ENCODE data around the gene IL26.

The IL26 gene

GRCh38 chr12:68225576-68226476 lies at the start of gene IL26:
Gene IL26, minus strand, starts transcription at chr12:68225810. Its CDS starts 54 bp downstream, at chr12:68225756.
- no peak for DNase-seq (ENCODE audit: low read depth in 2 of 2)

- no peak for DNase-seq (ENCODE audit: low read depth in 2 of 2)
Measured at GRCh38 chr12:68272732-68273131, 47.1 kb upstream of the IL26 start.

GRCh38 chr12:68271346-68271745 lies 45.7 kb upstream of the IL26 start:
- DNase-seq (ENCODE audit: low read depth in 2 of 2), result no peak

GRCh38 chr12:68270358-68270757 lies 44.7 kb upstream of the IL26 start:
- DNase-seq (ENCODE audit: low read depth in 2 of 2), result no peak

GRCh38 chr12:68269779-68270178 lies 44.2 kb upstream of the IL26 start:
- DNase-seq (ENCODE audit: low read depth in 2 of 2), result no peak

- no peak for DNase-seq (ENCODE audit: low read depth in 2 of 2)
Measured at GRCh38 chr12:68268967-68269366, 43.4 kb upstream of the IL26 start.

GRCh38 chr12:68267892-68268396 lies 42.3 kb upstream of the IL26 start:
- no peak for DNase-seq (ENCODE audit: low read depth in 2 of 2)

GRCh38 chr12:68264857-68265256 lies 39.2 kb upstream of the IL26 start:
- no peak for DNase-seq (ENCODE audit: low read depth in 2 of 2)

GRCh38 chr12:68264158-68264855 lies 38.7 kb upstream of the IL26 start:
- no peak for DNase-seq (ENCODE audit: low read depth in 2 of 2)

GRCh38 chr12:68263366-68263765 lies 37.8 kb upstream of the IL26 start:
- no peak for DNase-seq (ENCODE audit: low read depth in 2 of 2)

GRCh38 chr12:68261896-68262295 lies 36.3 kb upstream of the IL26 start:
- no peak for DNase-seq (ENCODE audit: low read depth in 2 of 2)

GRCh38 chr12:68260153-68260552 lies 34.5 kb upstream of the IL26 start:
- DNase-seq (ENCODE audit: low read depth in 2 of 2), result no peak

GRCh38 chr12:68259318-68259940 lies 33.8 kb upstream of the IL26 start:
- no peak for DNase-seq (ENCODE audit: low read depth in 2 of 2)

GRCh38 chr12:68253504-68253903 lies 27.9 kb upstream of the IL26 start, which contains the start of gene IL22:
Gene IL22, minus strand, starts transcription at chr12:68253604. Its CDS starts 156 bp downstream, at chr12:68253448.
- DNase-seq (ENCODE audit: low read depth in 2 of 2), result no peak

- DNase-seq (ENCODE audit: low read depth in 2 of 2), result no peak
Measured at GRCh38 chr12:68252077-68252476, 26.5 kb upstream of the IL26 start.

- DNase-seq (ENCODE audit: low read depth in 2 of 2), result no peak
Measured at GRCh38 chr12:68250454-68250853, 24.8 kb upstream of the IL26 start.

- no peak for DNase-seq (ENCODE audit: low read depth in 2 of 2)
Measured at GRCh38 chr12:68247785-68248184, 22.2 kb upstream of the IL26 start.

- DNase-seq (ENCODE audit: low read depth in 2 of 2), result no peak
Measured at GRCh38 chr12:68246350-68246749, 20.7 kb upstream of the IL26 start.

- DNase-seq (ENCODE audit: low read depth in 2 of 2), result no peak
Measured at GRCh38 chr12:68245180-68246021, 19.8 kb upstream of the IL26 start.

- no peak for DNase-seq (ENCODE audit: low read depth in 2 of 2)
Measured at GRCh38 chr12:68242777-68243176, 17.2 kb upstream of the IL26 start.

GRCh38 chr12:68240975-68241374 lies 15.4 kb upstream of the IL26 start:
- peak in 1 of 2 donors; percentile 8 for DNase-seq (ENCODE audit: low read depth in 2 of 2)

Data from stimulated activated CD8-positive, alpha-beta memory T cell treated with anti-CD3 and anti-CD28 coated beads, Interleukin-2, amount 100 ng/mL, for 1 hour (primary cell).